ENCODE measurements around the gene ARHGEF6.

GRCh38 chrX:136731798-136732197, 48.9 kb downstream of the ARHGEF6 start:
- no peak for TF ChIP-seq CTCF (IDR thresholded peaks at IDR 0.05)
- no peak for TF ChIP-seq POLR2A (IDR thresholded peaks at IDR 0.05)

All from Peyer's patch (tissue), 4 donors.